Fibroblast of mammary gland (primary cell): ENCODE results near the gene LEFTY2.
"Not testable (repeated sequence)": the region's sequence is repeated elsewhere in the genome, so short reads cannot be mapped to it uniquely, and the experiment has no call there.

Experiments used
- DNase-seq: peaks from one replicate; pipeline ENCODE4 v3.0.0-alpha.2; 2010; ENCODE audit warnings: low read depth
- H3K4me3 ChIP-seq: 2 replicates; pipeline ENCODE4 v1.5.1; 2011; ENCODE audit warnings: low read depth, mild to moderate bottlenecking, low read length, moderate library complexity; ENCODE audit not compliant: control insufficient read depth
- TF ChIP-seq, protein P1 (sequence below): conservative IDR thresholded peaks from 2 replicates; pipeline ENCODE4 v1.5.1; 2011; ENCODE audit warnings: low read depth, low read length, inconsistent platforms; ENCODE audit not compliant: control insufficient read depth, insufficient read depth

The LEFTY2 gene

DNA sequence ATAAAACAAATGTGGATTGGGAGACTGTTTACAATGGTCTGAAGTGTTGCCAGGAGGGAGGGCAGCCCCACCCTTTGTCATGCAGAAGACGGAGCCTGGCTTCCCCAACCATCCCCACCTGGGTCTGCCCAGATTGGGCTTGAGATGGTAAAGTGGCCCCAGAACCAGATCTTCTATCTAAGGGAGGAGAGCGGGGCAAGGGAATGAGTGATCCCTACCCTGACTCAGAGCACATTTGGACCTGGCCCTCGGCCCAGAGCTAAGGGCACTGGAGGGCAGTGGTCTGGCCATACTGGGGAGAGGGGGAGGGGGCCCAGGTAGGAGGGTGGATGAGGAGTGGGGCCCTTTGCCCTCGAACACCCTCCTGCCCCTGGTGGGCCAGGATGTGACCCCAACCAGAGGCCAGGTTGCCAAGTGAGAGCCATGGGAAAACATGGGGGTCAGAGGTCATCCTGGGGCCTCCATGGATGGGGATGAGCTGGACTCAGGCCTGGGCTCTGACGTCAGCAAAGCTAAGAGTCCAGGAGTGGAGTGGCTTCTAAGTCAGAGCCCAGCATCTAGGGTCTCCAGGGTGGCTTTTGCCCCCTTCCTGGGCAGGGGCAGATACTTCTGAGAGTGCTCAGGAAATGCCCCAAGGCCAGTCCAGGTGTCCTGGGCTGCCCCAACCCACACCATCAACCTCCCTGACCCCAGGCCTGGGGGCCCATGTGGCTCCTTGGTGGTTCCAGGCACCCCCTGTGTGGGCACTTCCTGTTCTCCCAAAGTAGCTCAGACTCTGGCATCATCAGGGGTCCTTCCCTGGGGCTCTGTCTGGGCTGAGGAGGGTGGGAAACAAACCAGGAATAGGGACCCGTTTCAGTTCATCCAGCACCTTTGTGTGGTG lies 50.4 kb downstream of the LEFTY2 start:
- DNase-seq: peak; percentile 36
- H3K4me3 ChIP-seq: no peak overlapping the region
- TF ChIP-seq, protein P1, sequence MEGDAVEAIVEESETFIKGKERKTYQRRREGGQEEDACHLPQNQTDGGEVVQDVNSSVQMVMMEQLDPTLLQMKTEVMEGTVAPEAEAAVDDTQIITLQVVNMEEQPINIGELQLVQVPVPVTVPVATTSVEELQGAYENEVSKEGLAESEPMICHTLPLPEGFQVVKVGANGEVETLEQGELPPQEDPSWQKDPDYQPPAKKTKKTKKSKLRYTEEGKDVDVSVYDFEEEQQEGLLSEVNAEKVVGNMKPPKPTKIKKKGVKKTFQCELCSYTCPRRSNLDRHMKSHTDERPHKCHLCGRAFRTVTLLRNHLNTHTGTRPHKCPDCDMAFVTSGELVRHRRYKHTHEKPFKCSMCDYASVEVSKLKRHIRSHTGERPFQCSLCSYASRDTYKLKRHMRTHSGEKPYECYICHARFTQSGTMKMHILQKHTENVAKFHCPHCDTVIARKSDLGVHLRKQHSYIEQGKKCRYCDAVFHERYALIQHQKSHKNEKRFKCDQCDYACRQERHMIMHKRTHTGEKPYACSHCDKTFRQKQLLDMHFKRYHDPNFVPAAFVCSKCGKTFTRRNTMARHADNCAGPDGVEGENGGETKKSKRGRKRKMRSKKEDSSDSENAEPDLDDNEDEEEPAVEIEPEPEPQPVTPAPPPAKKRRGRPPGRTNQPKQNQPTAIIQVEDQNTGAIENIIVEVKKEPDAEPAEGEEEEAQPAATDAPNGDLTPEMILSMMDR: no peak

DNA sequence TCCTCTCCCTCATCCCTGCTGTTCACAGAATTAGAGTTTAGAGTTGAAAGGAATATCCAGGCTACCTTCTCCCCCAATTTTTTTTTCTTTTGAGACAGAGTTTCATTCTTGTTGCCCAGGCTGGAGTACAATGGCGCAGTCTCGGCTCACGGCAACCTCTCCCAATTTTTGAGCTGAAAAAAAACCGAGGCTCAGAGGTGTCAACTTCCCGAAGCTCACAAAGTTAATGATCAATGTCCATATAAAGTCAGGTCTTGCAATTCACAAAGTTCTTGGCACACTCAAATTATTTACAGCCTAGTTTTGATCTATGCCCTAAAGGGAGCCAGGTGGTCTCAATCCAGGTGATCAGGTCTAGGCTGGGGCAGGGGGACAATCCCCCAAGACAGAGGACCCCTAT lies 51.3 kb downstream of the LEFTY2 start:
- TF ChIP-seq, protein P1: no peak
- DNase-seq: no peak
- H3K4me3 ChIP-seq: no peak overlapping the region

DNA sequence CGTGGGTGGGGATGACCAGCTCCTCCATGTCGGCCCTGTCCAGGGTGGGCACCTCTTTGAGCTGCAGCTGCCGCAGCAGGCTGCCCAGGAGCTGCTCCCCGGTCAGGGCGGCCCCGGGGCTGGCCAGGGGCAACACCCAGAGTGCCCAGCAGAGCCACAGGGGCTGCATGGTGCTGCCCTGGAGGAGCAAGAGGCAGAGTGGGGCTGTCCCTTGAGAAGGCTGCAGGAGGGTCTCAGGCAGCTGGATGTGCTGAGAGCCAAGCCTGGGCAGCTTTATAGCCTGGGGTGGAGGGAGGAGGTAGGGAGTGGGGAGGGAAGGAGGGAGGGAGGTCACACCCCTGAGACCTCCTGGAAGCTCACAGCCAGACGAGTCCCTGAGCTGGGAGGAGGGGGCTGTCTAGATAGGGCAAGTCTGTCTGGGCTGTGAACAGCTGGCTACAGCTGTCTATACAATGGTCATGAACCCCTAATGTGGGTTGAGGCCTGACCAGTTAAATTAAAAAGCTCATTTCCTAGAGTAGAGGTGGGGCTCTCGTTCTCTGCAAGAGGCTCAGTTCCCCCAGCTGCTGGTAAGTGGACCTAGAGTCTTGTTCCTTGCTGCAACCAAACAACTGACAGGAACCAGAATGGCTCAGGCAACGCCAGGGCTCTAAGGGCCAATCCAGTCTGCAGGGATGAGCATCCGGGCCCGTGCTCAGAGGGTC lies 52.0 kb downstream of the LEFTY2 start, which contains the start of gene LEFTY1:
LEFTY1 (minus strand) TSS at position 249 of the 704 bp plus-strand sequence; CDS start at position 169, 80 bp downstream.
- H3K4me3 ChIP-seq: no peak within 1 kb of the TSS
- DNase-seq: no peak
- TF ChIP-seq, protein P1: no peak

DNA sequence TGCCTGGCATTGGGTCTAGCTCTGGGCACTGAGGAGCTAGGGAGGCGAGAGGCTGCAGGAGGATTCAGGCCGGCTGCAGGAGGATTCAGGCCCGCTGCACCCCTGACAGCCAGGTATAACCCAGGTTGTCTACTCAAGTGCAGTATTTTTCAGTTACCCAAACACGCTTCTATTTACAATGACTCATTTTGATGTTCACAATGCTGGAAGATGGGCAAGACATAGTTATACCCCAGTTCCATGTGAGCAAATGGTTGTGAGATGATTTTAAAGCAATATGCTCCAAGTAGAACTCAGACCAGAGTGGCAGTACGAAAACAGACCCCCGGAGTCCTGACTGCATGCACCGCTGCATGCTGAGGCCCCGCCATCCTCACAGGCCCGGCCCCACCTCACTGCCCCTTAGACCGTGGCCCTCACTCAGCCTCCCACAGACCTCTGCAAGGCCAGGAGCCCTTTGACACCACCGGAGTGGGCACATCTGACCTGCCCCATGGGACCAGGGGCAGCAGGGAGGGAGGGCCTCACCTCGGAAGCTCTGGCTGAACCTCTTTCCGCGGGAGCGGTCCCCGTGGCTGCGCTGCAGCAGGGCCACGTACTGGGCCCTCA lies 52.6 kb downstream of the LEFTY2 start:
- DNase-seq: no peak
- TF ChIP-seq, protein P1: no peak
- no peak overlapping the region for H3K4me3 ChIP-seq

DNA sequence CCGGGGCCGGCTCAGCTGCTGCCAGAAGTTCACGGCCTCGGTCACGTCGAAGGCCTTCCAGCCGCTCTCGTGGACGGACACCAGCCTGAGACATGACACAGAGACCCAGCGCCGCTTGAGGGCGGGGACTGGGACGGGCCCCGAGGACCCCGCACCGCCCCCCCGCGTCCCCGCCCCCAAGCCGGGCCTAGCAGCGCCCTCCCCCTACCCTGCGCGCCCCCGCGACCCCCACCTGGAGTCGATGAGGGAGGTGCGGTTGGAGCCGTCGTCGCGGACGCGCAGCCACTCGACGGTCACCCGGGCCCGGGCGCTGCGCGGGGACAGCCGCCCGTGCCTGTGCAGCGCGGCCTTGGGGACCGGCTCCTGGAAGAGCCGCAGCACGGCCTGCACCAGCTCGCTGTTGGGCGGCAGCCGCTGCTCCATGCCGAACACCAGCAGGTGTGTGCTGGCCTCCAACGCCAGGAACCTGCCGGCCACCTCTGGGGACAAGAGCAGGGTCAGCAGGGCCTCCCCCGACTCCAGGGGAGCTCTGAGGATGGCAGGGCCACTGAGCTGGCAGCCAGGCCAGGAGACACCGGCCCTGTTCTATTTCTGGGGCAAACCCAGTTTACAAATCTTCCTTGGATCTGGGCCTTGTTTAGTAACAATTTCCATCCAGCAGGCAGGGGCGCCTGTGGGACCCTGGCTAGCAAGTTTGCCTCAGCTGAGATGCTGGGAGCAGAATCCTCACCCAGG lies 53.3 kb downstream of the LEFTY2 start:
- not testable (repeated sequence) for DNase-seq, H3K4me3 ChIP-seq

DNA sequence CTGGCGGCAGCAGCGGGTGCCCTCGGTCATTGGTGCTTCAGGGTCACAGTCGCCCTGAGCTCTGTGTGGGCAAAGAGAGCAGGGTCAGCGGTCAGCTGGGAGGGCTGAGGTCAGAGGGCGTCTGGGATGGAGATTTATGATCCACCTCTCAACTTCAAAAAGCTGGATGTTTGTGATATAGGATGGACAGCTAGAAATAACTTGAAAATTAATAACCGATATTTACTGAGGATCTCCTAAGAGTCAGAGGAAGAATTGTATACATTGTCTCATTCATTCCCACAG lies 54.0 kb downstream of the LEFTY2 start:
- no peak for DNase-seq
- TF ChIP-seq, protein P1: no peak
- no peak overlapping the region for H3K4me3 ChIP-seq
